ENCODE results near the gene GTF2E1.

DNA sequence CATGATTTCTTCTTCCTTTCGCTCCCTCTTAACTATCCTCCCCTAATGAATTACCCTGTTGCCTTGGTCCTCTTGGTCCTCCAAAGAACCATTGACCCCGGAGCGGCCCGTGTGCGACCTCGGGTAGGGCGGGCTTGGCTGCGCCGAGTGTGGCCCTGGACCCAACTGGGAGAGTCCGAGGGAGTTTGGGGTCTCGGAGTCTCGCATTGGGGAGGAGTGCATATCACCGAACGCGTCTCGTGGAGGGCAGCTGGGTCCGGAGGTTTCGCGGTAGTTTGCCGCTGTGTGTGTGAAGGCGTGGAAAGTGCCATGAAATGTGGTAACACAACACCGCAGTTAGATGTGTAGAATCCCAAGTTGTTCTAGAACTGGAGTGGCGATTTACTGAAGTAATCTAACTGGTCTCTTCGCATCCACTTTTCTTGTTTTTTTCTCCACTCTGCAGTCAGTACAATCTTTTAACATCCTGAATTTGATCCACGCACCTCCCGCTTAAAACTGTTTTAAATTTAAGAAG, 363 bp downstream of the GTF2E1 start:
- TF ChIP-seq POLR2A (IDR thresholded peaks at IDR 0.05; ENCODE audit: borderline replicate concordance, extremely low read depth, insufficient read depth, insufficient read length): no peak
- TF ChIP-seq ZNF274 (IDR thresholded peaks at IDR 0.05; ENCODE audit: low read depth, low read length): no peak
- TF ChIP-seq, protein P1, sequence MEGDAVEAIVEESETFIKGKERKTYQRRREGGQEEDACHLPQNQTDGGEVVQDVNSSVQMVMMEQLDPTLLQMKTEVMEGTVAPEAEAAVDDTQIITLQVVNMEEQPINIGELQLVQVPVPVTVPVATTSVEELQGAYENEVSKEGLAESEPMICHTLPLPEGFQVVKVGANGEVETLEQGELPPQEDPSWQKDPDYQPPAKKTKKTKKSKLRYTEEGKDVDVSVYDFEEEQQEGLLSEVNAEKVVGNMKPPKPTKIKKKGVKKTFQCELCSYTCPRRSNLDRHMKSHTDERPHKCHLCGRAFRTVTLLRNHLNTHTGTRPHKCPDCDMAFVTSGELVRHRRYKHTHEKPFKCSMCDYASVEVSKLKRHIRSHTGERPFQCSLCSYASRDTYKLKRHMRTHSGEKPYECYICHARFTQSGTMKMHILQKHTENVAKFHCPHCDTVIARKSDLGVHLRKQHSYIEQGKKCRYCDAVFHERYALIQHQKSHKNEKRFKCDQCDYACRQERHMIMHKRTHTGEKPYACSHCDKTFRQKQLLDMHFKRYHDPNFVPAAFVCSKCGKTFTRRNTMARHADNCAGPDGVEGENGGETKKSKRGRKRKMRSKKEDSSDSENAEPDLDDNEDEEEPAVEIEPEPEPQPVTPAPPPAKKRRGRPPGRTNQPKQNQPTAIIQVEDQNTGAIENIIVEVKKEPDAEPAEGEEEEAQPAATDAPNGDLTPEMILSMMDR (IDR thresholded peaks at IDR 0.05 in 2 of 3, conservative IDR thresholded peaks at IDR 0.05 in 1 of 3; ENCODE audit: borderline replicate concordance in 1 of 3, insufficient read depth in 1 of 3, low read depth in 2 of 3, low read length in 2 of 3): no peak
- TF ChIP-seq ELF1 (IDR thresholded peaks at IDR 0.05; ENCODE audit: borderline replicate concordance, low read depth): no peak
- no peak for TF ChIP-seq EZH2 (IDR thresholded peaks at IDR 0.05)
- TF ChIP-seq, protein P2, sequence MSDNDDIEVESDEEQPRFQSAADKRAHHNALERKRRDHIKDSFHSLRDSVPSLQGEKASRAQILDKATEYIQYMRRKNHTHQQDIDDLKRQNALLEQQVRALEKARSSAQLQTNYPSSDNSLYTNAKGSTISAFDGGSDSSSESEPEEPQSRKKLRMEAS (IDR thresholded peaks at IDR 0.05): 0 out of 2 replicates have a peak, but pooled peaks have one; percentile 11
- TF ChIP-seq POLR2AphosphoS5 (IDR thresholded peaks at IDR 0.05; ENCODE audit: low read depth, low read length): no peak
